ENCODE results near the gene OSBPL3.
"Not testable (repeated sequence)": the region's sequence is repeated elsewhere in the genome, so short reads cannot be mapped to it uniquely, and the experiment has no call there.

OSBPL3 gene

GRCh38 chr7:24916463-24917040 lies 63.4 kb downstream of the OSBPL3 start:
- no peak for DNase-seq

- DNase-seq, result no peak
Observed at GRCh38 chr7:24914465-24914859, 65.5 kb downstream of the OSBPL3 start.

GRCh38 chr7:24913801-24914464 lies 66.0 kb downstream of the OSBPL3 start:
- no peak for DNase-seq

- no peak for DNase-seq
Observed at GRCh38 chr7:24912874-24913514, 67.0 kb downstream of the OSBPL3 start.

- no peak for DNase-seq
Observed at GRCh38 chr7:24912424-24912823, 67.6 kb downstream of the OSBPL3 start.

GRCh38 chr7:24911213-24911603 lies 68.8 kb downstream of the OSBPL3 start:
- peak; percentile 69 for DNase-seq

GRCh38 chr7:24910551-24911212 lies 69.3 kb downstream of the OSBPL3 start:
- no peak for DNase-seq

- no peak for DNase-seq
Observed at GRCh38 chr7:24908727-24909126, 71.3 kb downstream of the OSBPL3 start.

GRCh38 chr7:24908166-24908565 lies 71.8 kb downstream of the OSBPL3 start:
- DNase-seq, result no peak

GRCh38 chr7:24907311-24907886 lies 72.6 kb downstream of the OSBPL3 start:
- peak; percentile 86 for DNase-seq

- DNase-seq, result peak; percentile 58
Observed at GRCh38 chr7:24905996-24906770, 73.8 kb downstream of the OSBPL3 start.

GRCh38 chr7:24903992-24904391 lies 76.0 kb downstream of the OSBPL3 start:
- not testable (repeated sequence) for DNase-seq

GRCh38 chr7:24903559-24903958 lies 76.4 kb downstream of the OSBPL3 start:
- no peak for DNase-seq

- DNase-seq, result no peak
Observed at GRCh38 chr7:24902931-24903330, 77.0 kb downstream of the OSBPL3 start.

- no peak for DNase-seq
Observed at GRCh38 chr7:24902276-24902675, 77.7 kb downstream of the OSBPL3 start.

GRCh38 chr7:24899905-24900304 lies 80.1 kb downstream of the OSBPL3 start:
- no peak for DNase-seq

GRCh38 chr7:24899161-24899560 lies 80.8 kb downstream of the OSBPL3 start:
- DNase-seq, result no peak

- peak; percentile 72 for DNase-seq
Observed at GRCh38 chr7:24898691-24899090, 81.3 kb downstream of the OSBPL3 start.

GRCh38 chr7:24896031-24896501 lies 83.9 kb downstream of the OSBPL3 start:
- DNase-seq, result peak; percentile 40

- no peak for DNase-seq
Observed at GRCh38 chr7:24894429-24895221, 85.4 kb downstream of the OSBPL3 start.

- DNase-seq, result no peak
Observed at GRCh38 chr7:24891311-24891735, 88.7 kb downstream of the OSBPL3 start.

GRCh38 chr7:24889611-24890010 lies 90.4 kb downstream of the OSBPL3 start:
- no peak for DNase-seq

All from activated CD4-positive, alpha-beta T cell treated with anti-CD3 and anti-CD28 coated beads, Interleukin-2, amount 50 U/mL, for 16 hours (primary cell).